ENCODE results near the gene ZNF311. TPM values are rescaled to one million over a fixed set of nuclear protein-coding genes. Genes with fewer than 3 reads are reported as not detected.

ZNF311 gene
- total and polyA plus RNA-seq, 9 of the 15 experiments (the other 6 are each of a cell fraction or from before 2014, with no cell fraction given), result 5.1 to 10.0 (median 7.5) TPM

- peak; percentile 10; the same call in 1 of the 2 replicates for TF ChIP-seq MGA (IDR thresholded peaks at IDR 0.05)
- no peak for TF ChIP-seq ZNF77 (CRISPR knock-in tag; IDR thresholded peaks at IDR 0.05)
- peak; percentile 90 for TF ChIP-seq MAFG (tag; conservative IDR thresholded peaks at IDR 0.05)
- no peak for TF ChIP-seq ARID1B (IDR thresholded peaks at IDR 0.05)
- TF ChIP-seq FOXJ2 (tag; IDR thresholded peaks at IDR 0.05), result peak; percentile 88
- no peak for TF ChIP-seq ARID3B (CRISPR knock-in tag; IDR thresholded peaks at IDR 0.05; ENCODE audit: borderline replicate concordance)
- TF ChIP-seq ZBTB49 (CRISPR knock-in tag; IDR thresholded peaks at IDR 0.05; ENCODE audit: borderline replicate concordance), result no peak
- no peak for TF ChIP-seq MCM5 (IDR thresholded peaks at IDR 0.05; ENCODE audit: low read depth)
- no peak for TF ChIP-seq MLX (CRISPR knock-in tag; conservative IDR thresholded peaks at IDR 0.05)
- TF ChIP-seq USF1 (CRISPR knock-in tag; IDR thresholded peaks at IDR 0.05), result 0 out of 2 replicates have a peak, but pooled peaks have one; percentile 23
These were observed 23.2 kb downstream of the ZNF311 start (continued) for GRCh38 chr6:28981833-28982475.
